Activated naive CD4-positive, alpha-beta T cell treated with anti-CD3 and anti-CD28 coated beads, Interleukin-2, amount 50 U/mL, for 72 hours (primary cell): Measurements from ENCODE around the gene EPN1. TPM values are rescaled to one million over a fixed set of nuclear protein-coding genes. Genes with fewer than 3 reads are reported as not detected.

Experiments used
- ATAC-seq, 2 donors: fragments of 150-1000 bp; cut with Tn5 transposase; 2 replicates each; pipeline ENCODE4 v1.10.0; 2021; ENCODE audit warnings: mild to moderate bottlenecking in 2 of 2, moderate library complexity in 2 of 2
- DNase-seq, 2 donors: peaks; one replicate each; pipeline ENCODE4 v3.0.0; 2021 to 2022; ENCODE audit warnings: low spot score in 2 of 2
- H3K27ac Mint-ChIP-seq, 2 donors: one replicate each; pipeline ENCODE4 v1.8.0; 2022; ENCODE audit warnings: mild to moderate bottlenecking in 2 of 2, mixed read lengths in 2 of 2
- H3K36me3 Mint-ChIP-seq, 2 donors: one replicate each; pipeline ENCODE4 v1.8.0; 2022; ENCODE audit warnings: mixed read lengths in 2 of 2
- H3K9me3 Mint-ChIP-seq, 2 donors: one replicate each; pipeline ENCODE4 v1.8.0; 2022; ENCODE audit warnings: mixed read lengths in 2 of 2
- total RNA-seq, 2 donors: library from RNA; stranded (reverse); gene quantifications; one replicate each; pipeline ENCODE4 v1.2.3, GENCODE V29; 2022

EPN1 gene
- total RNA-seq, 2 donors from 2014 or later = 23.1 to 46.4 TPM

DNA sequence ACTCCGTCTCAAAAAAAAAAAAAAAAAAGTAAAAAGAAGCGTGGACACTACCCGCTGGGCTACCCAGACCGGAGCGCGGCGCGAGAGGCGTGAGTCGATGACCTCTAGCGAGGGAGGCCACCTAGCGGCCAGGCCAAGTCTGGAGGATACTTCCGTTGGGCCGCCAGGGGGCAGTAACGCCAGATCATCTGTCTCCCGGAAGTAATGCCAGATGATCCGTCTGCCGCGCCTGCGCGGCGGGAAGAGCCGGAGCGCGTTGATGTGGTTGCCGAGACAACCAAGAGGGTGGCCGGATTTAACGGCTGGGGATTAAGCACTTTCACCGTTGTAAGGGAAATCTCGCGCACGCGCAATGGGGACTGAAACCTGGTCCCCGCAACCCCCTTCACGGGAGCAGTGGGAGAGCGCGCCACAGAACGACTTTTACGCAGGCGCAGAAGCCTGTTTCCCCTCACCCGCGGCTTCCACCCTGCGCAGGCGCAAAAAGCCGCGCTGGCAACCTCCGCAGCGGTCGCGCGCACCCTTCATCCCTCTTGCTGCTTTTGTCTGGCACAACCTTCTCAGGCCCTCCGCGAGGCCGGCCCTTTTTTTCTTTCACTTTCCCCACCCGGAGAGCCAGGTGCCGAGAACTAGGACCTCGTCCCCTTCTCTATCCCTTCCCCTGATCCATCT, 21.2 kb upstream of the EPN1 start:
- DNase-seq (peak; percentile 95 to 99), ATAC-seq (peak; percentile 60 to 62)
- H3K27ac Mint-ChIP-seq = peak overlapping the region; percentile 99 to 100
- H3K36me3 Mint-ChIP-seq = peaks cover 25 to 28% of the 10 kb centered on the region in 2 donors
- H3K9me3 Mint-ChIP-seq = no peaks in the 10 kb centered on the region

DNA sequence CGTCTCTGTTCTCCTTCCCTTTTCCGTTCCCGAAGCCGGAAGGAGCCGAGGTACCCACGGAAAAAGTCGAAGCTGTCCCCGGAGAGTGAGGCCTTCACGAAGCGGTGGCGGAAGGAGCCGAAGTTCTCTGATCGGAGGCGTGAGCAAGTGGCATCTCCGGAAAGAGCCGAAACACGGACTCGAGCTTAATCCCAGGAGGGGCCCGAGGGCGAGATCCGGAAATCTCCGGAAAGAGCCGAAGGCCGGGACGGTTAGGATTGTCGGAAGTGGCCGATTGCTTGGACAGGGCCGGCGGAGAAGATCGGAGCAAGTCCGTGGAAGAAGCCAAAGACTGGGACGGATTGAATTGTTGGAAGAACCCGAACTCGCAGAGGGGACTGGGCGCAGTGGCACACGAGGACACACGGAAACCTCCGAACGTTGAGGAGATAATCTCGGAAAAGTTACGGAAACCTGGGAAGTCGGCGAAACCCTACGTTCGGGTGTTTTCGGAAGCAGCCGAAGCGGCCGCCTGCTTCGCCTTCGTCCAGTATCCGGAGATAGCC, 20.6 kb upstream of the EPN1 start:
- ATAC-seq (peak; percentile 65 to 78), DNase-seq (peak; percentile 97 to 99)
- H3K36me3 Mint-ChIP-seq = peaks cover 29% of the 10 kb centered on the region in 2 donors

DNA sequence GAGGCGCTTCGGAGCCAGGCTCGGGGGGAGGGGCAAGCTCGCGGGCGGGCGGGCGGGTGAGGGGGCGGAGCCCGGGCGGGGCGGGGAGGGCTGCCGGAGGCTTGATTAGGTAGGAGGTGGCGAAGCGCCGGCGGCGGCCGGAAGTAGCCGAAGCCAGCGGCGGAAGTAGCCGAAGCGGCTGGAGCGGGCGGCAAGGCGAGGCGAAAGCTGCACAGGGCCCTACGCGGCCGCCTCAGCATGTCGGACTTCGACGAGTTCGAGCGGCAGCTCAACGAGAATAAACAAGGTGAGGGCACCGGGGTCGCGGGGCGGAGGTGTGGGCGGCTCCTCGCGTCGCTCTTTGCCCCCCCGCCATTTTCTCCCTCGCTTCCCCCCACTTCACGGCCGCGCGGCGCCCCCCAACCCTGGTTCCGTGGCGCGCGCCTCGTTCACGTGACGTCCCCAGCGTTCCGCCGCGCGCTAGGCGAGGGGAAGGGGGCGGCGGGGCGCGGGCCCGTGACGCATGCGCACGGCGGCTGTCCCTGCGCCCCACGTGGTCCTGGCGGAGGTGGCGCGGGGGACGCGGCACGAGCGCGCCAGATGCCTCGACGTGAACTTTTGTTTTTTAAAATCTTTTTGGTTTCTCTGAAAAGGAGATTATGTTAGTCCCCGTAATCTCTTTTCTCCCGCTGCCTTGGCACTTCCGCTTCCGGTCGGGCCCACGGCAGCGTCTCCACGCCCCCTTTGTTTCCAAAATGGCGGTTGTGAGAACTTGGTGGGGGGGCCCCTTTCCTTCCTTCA, 20.0 kb upstream of the EPN1 start, which contains the start of gene U2AF2:
TSS of gene U2AF2 (plus strand) at position 168 of the 780 bp plus-strand sequence. CDS start at position 238, 70 bp downstream.
- Mint-ChIP-seq H3K36me3 (peaks cover 35 to 36% of the 10 kb centered on the region in 2 donors), H3K27ac (peak within 1 kb of the TSS; percentile 99 to 100), H3K9me3 (no peaks in the 10 kb centered on the region)
- peak; percentile 58 to 64 for ATAC-seq
- peak; percentile 94 for DNase-seq

More for the DNA sequence above, 20.6 kb upstream of the EPN1 start:
- Mint-ChIP-seq H3K27ac (peak overlapping the region; percentile 99 to 100), H3K9me3 (no peaks in the 10 kb centered on the region)

GRCh38 chr19:55655648-55656040, 19.4 kb upstream of the EPN1 start:
- DNase-seq = no peak
- Mint-ChIP-seq H3K36me3 (peaks cover 37% of the 10 kb centered on the region in 2 donors), H3K27ac (peak overlapping the region; percentile 99), H3K9me3 (no peaks in the 10 kb centered on the region)
- no peak for ATAC-seq

- H3K36me3 Mint-ChIP-seq = peaks cover 37 to 39% of the 10 kb centered on the region in 2 donors
- no peak for DNase-seq
- H3K27ac Mint-ChIP-seq = peak overlapping the region; percentile 99
- ATAC-seq = no peak
- no peaks in the 10 kb centered on the region for H3K9me3 Mint-ChIP-seq
These were observed 18.5 kb upstream of the EPN1 start for GRCh38 chr19:55656552-55656951.

GRCh38 chr19:55656988-55657747, 17.9 kb upstream of the EPN1 start:
- no peaks in the 10 kb centered on the region for H3K9me3 Mint-ChIP-seq
- DNase-seq (no peak), ATAC-seq (peak in 1 of 2 donors; percentile 12)
- peak overlapping the region; percentile 82 to 99 for H3K27ac Mint-ChIP-seq
- peaks cover 38 to 43% of the 10 kb centered on the region in 2 donors for H3K36me3 Mint-ChIP-seq

DNA sequence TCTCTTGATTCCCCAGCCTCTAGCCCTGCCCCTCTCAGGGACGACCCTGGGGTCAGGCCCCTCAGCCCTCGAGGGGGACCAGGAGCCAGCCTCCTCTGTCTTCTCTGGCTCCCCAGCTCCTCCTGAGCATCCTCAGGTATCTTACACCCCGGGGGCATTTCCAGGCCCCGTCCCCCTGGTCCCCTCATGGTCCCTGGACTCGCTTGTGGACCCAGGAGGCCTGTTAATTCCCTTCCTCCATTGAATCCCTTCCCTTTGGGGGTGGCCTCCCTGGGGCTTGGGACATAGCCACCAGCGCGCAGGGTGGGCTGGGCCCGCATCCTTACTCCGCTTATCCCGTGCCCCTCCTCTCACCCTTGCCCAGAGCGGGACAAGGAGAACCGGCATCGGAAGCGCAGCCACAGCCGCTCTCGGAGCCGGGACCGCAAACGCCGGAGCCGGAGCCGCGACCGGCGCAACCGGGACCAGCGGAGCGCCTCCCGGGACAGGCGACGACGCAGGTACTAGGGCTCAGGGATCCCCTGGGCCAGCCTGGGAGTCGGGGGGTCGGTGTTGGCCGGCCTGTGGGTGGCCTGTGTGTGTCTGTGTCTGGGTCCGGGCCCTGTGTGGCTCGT, 16.1 kb upstream of the EPN1 start:
- Mint-ChIP-seq H3K9me3 (no peaks in the 10 kb centered on the region), H3K27ac (peak overlapping the region; percentile 51 to 94), H3K36me3 (peaks cover 46 to 58% of the 10 kb centered on the region in 2 donors)
- no peak for ATAC-seq
- DNase-seq = no peak

GRCh38 chr19:55659822-55660221, 15.2 kb upstream of the EPN1 start:
- ATAC-seq (no peak), DNase-seq (no peak)
- H3K27ac Mint-ChIP-seq = peak overlapping the region; percentile 51 to 94
- peaks cover 46 to 56% of the 10 kb centered on the region in 2 donors for H3K36me3 Mint-ChIP-seq
- no peaks in the 10 kb centered on the region for H3K9me3 Mint-ChIP-seq

DNA sequence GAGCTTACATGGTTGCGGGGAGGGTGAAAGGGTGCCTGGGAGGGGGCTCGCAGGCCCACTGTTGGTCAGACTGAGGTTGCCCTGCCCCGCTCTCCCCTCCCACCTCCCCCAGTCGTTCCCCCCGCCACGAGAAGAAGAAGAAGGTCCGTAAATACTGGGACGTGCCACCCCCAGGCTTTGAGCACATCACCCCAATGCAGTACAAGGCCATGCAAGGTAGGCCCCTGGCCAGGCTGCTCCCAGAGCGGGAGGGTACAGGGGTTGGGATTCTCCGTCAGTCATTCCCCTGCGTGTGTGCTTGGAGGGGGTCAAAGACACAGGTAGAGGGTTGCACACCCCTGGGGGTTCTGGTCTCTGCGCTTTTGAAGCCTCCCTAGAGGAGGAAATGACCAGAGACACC, 14.6 kb upstream of the EPN1 start:
- no peak for ATAC-seq
- no peak for DNase-seq
- peaks cover 46 to 55% of the 10 kb centered on the region in 2 donors for H3K36me3 Mint-ChIP-seq
- H3K27ac Mint-ChIP-seq = peak overlapping the region in 1 of 2 donors; percentile 88
- H3K9me3 Mint-ChIP-seq = no peaks in the 10 kb centered on the region

DNA sequence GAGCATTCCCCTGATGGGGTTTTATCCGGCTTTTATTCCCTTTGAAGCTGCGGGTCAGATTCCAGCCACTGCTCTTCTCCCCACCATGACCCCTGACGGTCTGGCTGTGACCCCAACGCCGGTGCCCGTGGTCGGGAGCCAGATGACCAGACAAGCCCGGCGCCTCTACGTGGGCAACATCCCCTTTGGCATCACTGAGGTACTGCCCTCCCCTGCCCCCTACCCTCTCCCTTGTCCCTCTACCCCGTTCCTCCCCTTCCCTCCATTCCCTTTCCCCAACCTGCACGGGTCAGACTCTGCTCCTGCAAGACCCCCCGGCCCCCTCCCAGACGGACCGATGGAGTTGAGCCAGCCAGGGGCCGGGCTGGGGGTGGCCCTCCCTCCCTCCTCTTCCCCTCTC, 14.0 kb upstream of the EPN1 start:
- ATAC-seq (no peak), DNase-seq (no peak)
- peaks cover 40 to 49% of the 10 kb centered on the region in 2 donors for H3K36me3 Mint-ChIP-seq
- H3K27ac Mint-ChIP-seq = no peak overlapping the region
- H3K9me3 Mint-ChIP-seq = no peaks in the 10 kb centered on the region

DNA sequence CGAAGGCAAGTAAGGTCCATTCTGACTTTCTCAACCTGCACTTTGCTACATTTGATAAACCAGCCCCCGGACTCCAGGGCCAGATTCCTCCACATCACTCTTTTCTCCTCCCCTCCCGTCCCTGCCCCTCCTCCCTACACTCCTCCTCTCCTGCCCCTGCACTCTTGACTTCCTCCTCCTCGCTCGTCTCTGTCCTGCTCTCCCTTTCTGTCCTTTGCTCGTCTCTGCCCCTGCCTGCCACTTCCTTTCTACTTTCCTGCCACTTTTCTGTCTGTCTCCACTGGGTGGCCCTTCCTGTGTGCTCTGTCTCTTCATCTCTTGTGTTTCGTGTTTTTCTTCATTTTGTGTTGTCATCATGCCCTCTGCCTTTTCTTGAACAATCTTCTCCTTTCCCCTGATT, 13.2 kb upstream of the EPN1 start:
- H3K27ac Mint-ChIP-seq = peak overlapping the region; percentile 59 to 85
- ATAC-seq (no peak), DNase-seq (no peak)
- H3K9me3 Mint-ChIP-seq = no peaks in the 10 kb centered on the region
- peaks cover 34 to 42% of the 10 kb centered on the region in 2 donors for H3K36me3 Mint-ChIP-seq

DNA sequence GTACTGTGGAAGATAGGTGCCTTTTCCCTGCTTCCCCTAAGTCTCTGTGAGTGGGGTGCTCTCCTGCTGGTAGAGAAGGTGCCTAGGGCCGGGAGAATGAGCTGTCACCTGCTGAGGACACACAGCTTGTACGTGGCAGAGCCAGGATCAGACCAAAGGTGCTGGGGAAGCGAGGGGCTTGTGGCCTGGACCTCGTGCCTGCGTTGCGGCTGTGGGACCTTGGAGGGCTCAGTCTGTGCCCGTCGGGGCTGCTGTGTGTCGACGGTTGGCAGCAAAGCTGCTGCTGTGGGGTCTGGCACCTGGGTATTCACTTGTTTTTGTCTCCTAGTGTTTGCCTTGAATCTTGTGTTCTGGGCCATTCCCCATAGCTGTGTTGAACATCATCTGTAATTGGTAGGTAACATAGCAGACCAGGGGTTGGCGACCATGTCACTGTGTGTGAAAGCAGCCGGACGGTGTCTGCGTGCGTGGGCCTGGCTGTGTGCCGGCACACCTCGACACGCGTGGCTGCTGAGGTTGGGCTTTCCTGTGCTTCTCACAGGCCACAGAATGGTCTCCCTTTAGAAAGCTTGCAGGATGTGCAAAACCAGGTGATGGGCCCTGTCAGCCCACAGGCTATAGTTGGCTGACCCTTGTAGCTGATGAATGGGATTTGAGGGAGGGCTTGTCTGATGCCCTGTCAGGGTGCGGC, 11.0 kb upstream of the EPN1 start:
- peaks cover 29 to 34% of the 10 kb centered on the region in 2 donors for H3K36me3 Mint-ChIP-seq
- peak overlapping the region; percentile 43 to 81 for H3K27ac Mint-ChIP-seq
- H3K9me3 Mint-ChIP-seq = no peaks in the 10 kb centered on the region
- no peak for DNase-seq
- ATAC-seq = no peak

DNA sequence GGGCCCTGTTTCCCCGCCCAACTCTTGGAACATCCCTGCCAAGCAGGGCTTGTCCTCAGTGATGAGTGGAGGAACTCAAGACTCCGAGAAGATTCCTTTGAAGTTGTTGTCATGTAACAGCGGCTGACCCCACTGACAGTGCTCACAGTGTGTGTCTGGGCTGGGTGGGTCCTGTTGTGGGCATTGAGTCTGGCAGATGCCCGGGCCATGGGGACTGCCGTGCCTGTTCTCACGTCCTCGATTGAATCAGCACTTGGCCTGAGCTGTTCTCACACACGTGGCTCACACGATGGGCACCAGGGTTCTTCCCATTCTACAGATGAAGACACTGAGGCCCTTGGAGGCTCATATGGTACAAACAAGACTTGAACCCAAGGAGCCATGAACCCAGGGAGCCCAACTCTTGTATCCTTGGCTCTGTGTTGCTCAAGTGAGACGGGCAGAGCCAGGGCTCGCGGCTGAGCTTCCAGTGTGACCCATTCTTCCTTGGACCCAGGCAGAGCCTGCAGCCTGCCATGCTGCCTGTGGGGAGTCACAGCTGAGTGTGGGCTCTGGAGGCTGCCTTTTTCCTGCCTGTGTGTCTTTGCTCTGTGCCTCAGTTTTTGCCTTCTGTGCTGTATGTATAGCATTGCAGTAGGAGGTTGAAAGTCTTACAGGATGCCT, 8.6 kb upstream of the EPN1 start:
- H3K9me3 Mint-ChIP-seq = no peaks in the 10 kb centered on the region
- DNase-seq (no peak), ATAC-seq (no peak)
- no peak overlapping the region for H3K27ac Mint-ChIP-seq
- peaks cover 19 to 25% of the 10 kb centered on the region in 2 donors for H3K36me3 Mint-ChIP-seq

DNA sequence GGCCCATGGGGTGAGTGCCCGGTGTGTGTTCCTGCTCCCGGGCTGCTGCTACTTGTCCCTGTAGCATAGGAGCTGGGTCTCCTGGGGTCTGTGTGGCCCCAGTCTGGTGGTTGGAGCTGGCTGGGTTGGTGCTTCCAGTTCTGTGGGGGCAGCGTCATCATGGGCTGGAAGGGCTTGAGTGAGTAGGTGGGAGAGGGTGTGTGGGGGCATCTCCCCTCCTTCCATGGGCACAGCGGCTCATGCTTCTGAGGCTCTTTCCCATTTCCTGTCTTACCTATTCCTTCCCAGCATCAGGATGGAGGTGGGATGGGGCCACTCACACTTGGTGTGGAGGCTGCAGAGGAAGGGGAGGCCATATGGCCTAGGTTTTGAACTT, 8.0 kb upstream of the EPN1 start:
- H3K36me3 Mint-ChIP-seq = peaks cover 16 to 21% of the 10 kb centered on the region in 2 donors
- no peaks in the 10 kb centered on the region for H3K9me3 Mint-ChIP-seq
- ATAC-seq = no peak
- DNase-seq = no peak
- H3K27ac Mint-ChIP-seq = no peak overlapping the region

GRCh38 chr19:55667511-55667910, 7.5 kb upstream of the EPN1 start:
- no peak for ATAC-seq
- H3K36me3 Mint-ChIP-seq = peaks cover 14 to 18% of the 10 kb centered on the region in 2 donors

More at GRCh38 chr19:55667511-55667910, 7.5 kb upstream of the EPN1 start:
- DNase-seq = no peak
- Mint-ChIP-seq H3K9me3 (no peaks in the 10 kb centered on the region), H3K27ac (no peak overlapping the region)
